ENCODE data around the gene SPTBN1. TPM values are rescaled to one million over a fixed set of nuclear protein-coding genes. Genes with fewer than 3 reads are reported as not detected.

The SPTBN1 gene
- total and polyA plus RNA-seq, 2 donors (not counting 3 experiments of a cell fraction or from before 2014, with no cell fraction given), result 63.3 to 320 TPM

DNA sequence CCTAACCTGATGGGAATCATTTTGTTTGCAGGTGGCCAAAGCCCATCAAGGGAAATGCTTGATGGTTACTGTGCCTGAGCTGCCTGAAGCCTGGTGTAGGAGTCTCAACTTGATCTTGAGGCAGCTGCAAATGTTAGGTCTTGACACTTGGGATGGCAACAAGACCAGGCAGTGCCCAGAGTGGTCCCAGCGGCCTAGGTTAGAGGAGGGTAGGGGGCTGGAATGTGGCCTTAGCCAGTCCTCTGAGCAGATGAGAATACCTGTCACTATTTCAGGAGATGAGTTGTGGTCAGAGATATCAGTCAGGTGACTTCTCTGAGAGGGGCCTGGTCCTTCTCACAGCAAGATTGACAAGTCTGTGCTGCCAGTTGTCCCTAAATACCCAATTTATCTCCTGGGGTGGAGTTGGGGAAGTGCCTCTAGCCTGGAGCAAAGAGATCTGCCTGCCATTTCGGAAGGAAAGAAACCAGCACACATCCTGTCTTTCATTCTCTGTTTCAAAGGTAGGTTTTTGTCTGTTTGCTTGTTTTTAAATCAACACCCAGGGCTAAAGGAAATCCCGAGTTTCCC lies 13.4 kb downstream of the SPTBN1 start:
- FAIRE-seq (no peak), DNase-seq (ENCODE audit: low read depth, low spot score) (peak; percentile 52)
- H3K4me3 ChIP-seq (replicated peaks in 1 of 3; ENCODE audit: insufficient read depth in 1 of 3, low read depth in 1 of 3, low read length in 3 of 3), result no peak overlapping the region
- no peak overlapping the region for H2AFZ ChIP-seq (ENCODE audit: low read depth, low read length)
- H3K9me3 ChIP-seq (replicated peaks; ENCODE audit: control insufficient read depth, insufficient read depth, low read length), result no peaks in the 10 kb centered on the region
- no TSS peak for BruUV-seq (replicated peaks)
- dilution Hi-C loops (cut with MboI; ENCODE audit: extremely low pct_ligation_motif_present, low sequenced_read_pairs) (no loop called here), intact Hi-C loops (cut with micrococcal nuclease) (loop anchor here (2.0 to 5.0 kb wide), 2 partner anchors 13 to 88 kb away; partner anchors contain the start of gene SPTBN1)
- peak overlapping the region; percentile 45 for H3K27ac ChIP-seq (ENCODE audit: insufficient read depth, low read depth, low read length)
- H3K79me2 ChIP-seq (ENCODE audit: control insufficient read depth, insufficient read depth, low read length), result peaks cover 30% of the 10 kb centered on the region
- no peaks in the 10 kb centered on the region for H3K36me3 ChIP-seq (ENCODE audit: control insufficient read depth in 2 of 2, extremely low read depth in 1 of 2, insufficient read depth in 2 of 2, low read length in 2 of 2)
- H3K27me3 ChIP-seq (ENCODE audit: control insufficient read depth in 2 of 2, insufficient read depth in 2 of 2, low read length in 2 of 2), result no peaks in the 10 kb centered on the region
- POLR2A ChIA-PET, result interaction anchor here (0.5 kb wide), 1 partner anchor 19 kb away, joined by 3 read pairs; no protein-coding TSS in a partner anchor
- peak overlapping the region; percentile 74 for H3K4me2 ChIP-seq (ENCODE audit: insufficient read depth, low read length)
- H3K9me1 ChIP-seq (replicated peaks; ENCODE audit: control insufficient read depth, extremely low read depth, insufficient read depth, low read length), result no peaks in the 10 kb centered on the region
- TF ChIP-seq JUN (IDR thresholded peaks at IDR 0.05; ENCODE audit: borderline replicate concordance, insufficient read depth, insufficient read length, low read depth) (no peak), EZH2 (IDR thresholded peaks at IDR 0.05; ENCODE audit: borderline replicate concordance, low read depth, low read length, severe bottlenecking) (no peak), GATA2 (IDR thresholded peaks at IDR 0.05; ENCODE audit: insufficient read depth, insufficient read length, low read depth, low read length) (no peak)
- peaks cover 38% of the 10 kb centered on the region for H3K4me1 ChIP-seq (ENCODE audit: control insufficient read depth, extremely low read depth, insufficient read depth, low read length)
- peak overlapping the region; percentile 53 for H3K9ac ChIP-seq (replicated peaks; ENCODE audit: extremely low read depth, insufficient read depth, low read length)
- H4K20me1 ChIP-seq (replicated peaks; ENCODE audit: control insufficient read depth, extremely low read depth, insufficient read depth, low read length), result no peaks in the 10 kb centered on the region
- CTCF ChIA-PET, result interaction anchor here (1.0 to 1.6 kb wide), 2 partner anchors 14 to 54 kb away, joined by 4 read pairs; no protein-coding TSS in a partner anchor

DNA sequence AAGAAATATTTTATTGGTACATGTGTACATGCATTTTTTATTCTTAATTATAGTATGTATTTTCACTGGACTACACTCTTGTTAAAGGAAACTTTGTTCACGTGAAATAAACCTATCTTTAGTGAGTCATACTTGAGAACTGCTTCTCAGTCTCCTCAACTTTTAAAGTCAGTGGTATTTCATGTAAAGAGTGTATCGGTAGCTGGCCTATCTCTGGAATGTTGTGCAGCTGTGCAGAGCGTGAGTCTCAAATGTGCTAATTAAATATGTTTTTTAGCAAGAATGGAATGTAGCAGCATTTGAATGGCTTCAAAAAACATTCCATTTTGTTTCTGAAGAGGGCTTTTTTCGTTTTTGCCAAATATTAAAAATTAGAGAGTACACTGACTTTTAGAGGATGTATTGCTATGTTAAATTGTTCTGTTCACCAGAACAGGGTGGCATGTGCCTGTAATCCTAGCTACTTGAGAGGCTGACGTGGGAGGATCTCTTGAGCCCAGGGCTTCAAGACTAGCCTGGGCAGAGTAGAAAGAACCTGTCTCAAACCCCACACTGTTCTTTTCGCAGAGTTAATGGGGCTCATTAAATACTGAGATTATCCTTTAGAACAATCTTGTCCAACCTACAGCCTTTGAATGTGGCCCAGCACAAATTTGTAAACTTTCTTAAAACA lies 14.3 kb downstream of the SPTBN1 start:
- FAIRE-seq (no peak), DNase-seq (ENCODE audit: low read depth, low spot score) (peak; percentile 77)
- Histone ChIP-seq H3K9me1 (replicated peaks; ENCODE audit: control insufficient read depth, extremely low read depth, insufficient read depth, low read length) (no peaks in the 10 kb centered on the region), H3K4me1 (ENCODE audit: control insufficient read depth, extremely low read depth, insufficient read depth, low read length) (peaks cover 33% of the 10 kb centered on the region), H3K4me3 (replicated peaks in 1 of 3; ENCODE audit: insufficient read depth in 1 of 3, low read depth in 1 of 3, low read length in 3 of 3) (no peak overlapping the region), H3K79me2 (ENCODE audit: control insufficient read depth, insufficient read depth, low read length) (peaks cover 28% of the 10 kb centered on the region), H3K9ac (replicated peaks; ENCODE audit: extremely low read depth, insufficient read depth, low read length) (peak overlapping the region; percentile 30), H3K9me3 (replicated peaks; ENCODE audit: control insufficient read depth, insufficient read depth, low read length) (no peaks in the 10 kb centered on the region), H2AFZ (ENCODE audit: low read depth, low read length) (no peak overlapping the region), H3K27me3 (ENCODE audit: control insufficient read depth in 2 of 2, insufficient read depth in 2 of 2, low read length in 2 of 2) (no peaks in the 10 kb centered on the region), H3K27ac (ENCODE audit: insufficient read depth, low read depth, low read length) (peak overlapping the region; percentile 45), H3K36me3 (ENCODE audit: control insufficient read depth in 2 of 2, extremely low read depth in 1 of 2, insufficient read depth in 2 of 2, low read length in 2 of 2) (no peaks in the 10 kb centered on the region), H4K20me1 (replicated peaks; ENCODE audit: control insufficient read depth, extremely low read depth, insufficient read depth, low read length) (no peaks in the 10 kb centered on the region), H3K4me2 (ENCODE audit: insufficient read depth, low read length) (peak overlapping the region; percentile 74)
- ChIA-PET CTCF (interaction anchor here (0.7 to 1.6 kb wide), 5 partner anchors 11 to 309 kb away, joined by 3 to 4 read pairs (median 3); no protein-coding TSS in a partner anchor), POLR2A (no interaction called here)
- TF ChIP-seq POLR2A (IDR thresholded peaks at IDR 0.05; ENCODE audit: low read depth, low read length) (no peak), JUN (IDR thresholded peaks at IDR 0.05; ENCODE audit: borderline replicate concordance, insufficient read depth, insufficient read length, low read depth) (peak; percentile 36), GATA2 (IDR thresholded peaks at IDR 0.05; ENCODE audit: insufficient read depth, insufficient read length, low read depth, low read length) (no peak), MYC (IDR thresholded peaks at IDR 0.05; ENCODE audit: low read depth, low read length) (no peak), FOS (IDR thresholded peaks at IDR 0.05; ENCODE audit: borderline replicate concordance, insufficient read depth, low read length) (peak; percentile 55)
- TSS peak; percentile 4 for BruUV-seq (replicated peaks)
- intact Hi-C loops (cut with micrococcal nuclease), result loop anchor here (2.0 to 5.0 kb wide), 2 partner anchors 14 to 87 kb away; partner anchors contain the start of gene SPTBN1
- dilution Hi-C loops (cut with MboI; ENCODE audit: extremely low pct_ligation_motif_present, low sequenced_read_pairs), result no loop called here
